Ishikawa (cell line): ENCODE data around the gene UBE2H.

Experiments
- CREB1 ChIP-seq: IDR thresholded peaks from 2 replicates; pipeline ENCODE4 v1.6.1; 2012; ENCODE audit warnings: low read depth
- EP300 ChIP-seq: IDR thresholded peaks from 2 replicates; pipeline ENCODE4 v1.6.1; 2012; ENCODE audit warnings: borderline replicate concordance
- FOXM1 ChIP-seq: IDR thresholded peaks from 2 replicates; pipeline ENCODE4 v1.6.1; 2012; ENCODE audit warnings: low read depth, borderline replicate concordance
- NFIC ChIP-seq: IDR thresholded peaks from 2 replicates; pipeline ENCODE4 v1.6.1; 2012
- RAD21 ChIP-seq: IDR thresholded peaks from 2 replicates; pipeline ENCODE4 v1.6.1; 2012; ENCODE audit warnings: low read depth
- TAF1 ChIP-seq: IDR thresholded peaks from 2 replicates; pipeline ENCODE4 v1.6.1; 2012; ENCODE audit warnings: low read depth, mild to moderate bottlenecking
- TEAD4 ChIP-seq: IDR thresholded peaks from 2 replicates; pipeline ENCODE4 v1.6.1; 2012
- YY1 ChIP-seq: IDR thresholded peaks from 2 replicates; pipeline ENCODE4 v1.6.1; 2012; ENCODE audit warnings: low read depth
- ZBTB7A ChIP-seq: IDR thresholded peaks from 2 replicates; pipeline ENCODE4 v1.6.1; 2012; ENCODE audit warnings: low read depth
- TF ChIP-seq, protein P1 (sequence below): IDR thresholded peaks from 2 replicates; pipeline ENCODE4 v1.6.1; 2012; ENCODE audit warnings: low read depth, mild to moderate bottlenecking
- TF ChIP-seq, protein P2 (sequence below): IDR thresholded peaks from 2 replicates; pipeline ENCODE4 v1.6.1; 2012

DNA sequence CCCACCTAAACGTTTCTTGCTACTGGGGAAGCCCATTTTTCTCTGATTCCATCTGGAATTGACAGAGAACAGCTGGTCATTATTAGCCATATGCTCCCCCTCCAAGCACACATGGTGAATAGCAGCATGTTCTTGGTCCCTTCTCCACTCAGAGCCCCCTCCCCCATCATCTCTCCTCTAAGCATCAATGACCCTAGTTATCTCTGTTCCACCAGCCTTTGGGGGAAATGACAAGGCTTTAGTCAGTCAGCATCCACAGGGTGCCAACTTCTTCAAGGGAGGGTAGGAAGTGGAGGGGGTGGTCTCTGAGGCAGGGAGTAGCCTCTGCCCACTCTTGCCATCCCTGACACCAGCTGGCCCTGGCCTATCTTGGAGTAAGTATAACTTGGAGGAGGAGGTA lies 163.1 kb downstream of the UBE2H start:
- no peak for TF ChIP-seq NFIC
- no peak for TF ChIP-seq EP300
- TF ChIP-seq, protein P1, sequence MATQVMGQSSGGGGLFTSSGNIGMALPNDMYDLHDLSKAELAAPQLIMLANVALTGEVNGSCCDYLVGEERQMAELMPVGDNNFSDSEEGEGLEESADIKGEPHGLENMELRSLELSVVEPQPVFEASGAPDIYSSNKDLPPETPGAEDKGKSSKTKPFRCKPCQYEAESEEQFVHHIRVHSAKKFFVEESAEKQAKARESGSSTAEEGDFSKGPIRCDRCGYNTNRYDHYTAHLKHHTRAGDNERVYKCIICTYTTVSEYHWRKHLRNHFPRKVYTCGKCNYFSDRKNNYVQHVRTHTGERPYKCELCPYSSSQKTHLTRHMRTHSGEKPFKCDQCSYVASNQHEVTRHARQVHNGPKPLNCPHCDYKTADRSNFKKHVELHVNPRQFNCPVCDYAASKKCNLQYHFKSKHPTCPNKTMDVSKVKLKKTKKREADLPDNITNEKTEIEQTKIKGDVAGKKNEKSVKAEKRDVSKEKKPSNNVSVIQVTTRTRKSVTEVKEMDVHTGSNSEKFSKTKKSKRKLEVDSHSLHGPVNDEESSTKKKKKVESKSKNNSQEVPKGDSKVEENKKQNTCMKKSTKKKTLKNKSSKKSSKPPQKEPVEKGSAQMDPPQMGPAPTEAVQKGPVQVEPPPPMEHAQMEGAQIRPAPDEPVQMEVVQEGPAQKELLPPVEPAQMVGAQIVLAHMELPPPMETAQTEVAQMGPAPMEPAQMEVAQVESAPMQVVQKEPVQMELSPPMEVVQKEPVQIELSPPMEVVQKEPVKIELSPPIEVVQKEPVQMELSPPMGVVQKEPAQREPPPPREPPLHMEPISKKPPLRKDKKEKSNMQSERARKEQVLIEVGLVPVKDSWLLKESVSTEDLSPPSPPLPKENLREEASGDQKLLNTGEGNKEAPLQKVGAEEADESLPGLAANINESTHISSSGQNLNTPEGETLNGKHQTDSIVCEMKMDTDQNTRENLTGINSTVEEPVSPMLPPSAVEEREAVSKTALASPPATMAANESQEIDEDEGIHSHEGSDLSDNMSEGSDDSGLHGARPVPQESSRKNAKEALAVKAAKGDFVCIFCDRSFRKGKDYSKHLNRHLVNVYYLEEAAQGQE = no peak
- TF ChIP-seq TEAD4 = no peak
- no peak for TF ChIP-seq RAD21
- TF ChIP-seq TAF1 = no peak
- TF ChIP-seq FOXM1 = no peak
- TF ChIP-seq, protein P2, sequence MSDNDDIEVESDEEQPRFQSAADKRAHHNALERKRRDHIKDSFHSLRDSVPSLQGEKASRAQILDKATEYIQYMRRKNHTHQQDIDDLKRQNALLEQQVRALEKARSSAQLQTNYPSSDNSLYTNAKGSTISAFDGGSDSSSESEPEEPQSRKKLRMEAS = no peak
- TF ChIP-seq ZBTB7A = no peak
- no peak for TF ChIP-seq CREB1
- TF ChIP-seq YY1 = no peak
